ENCODE measurements around the gene RBFOX2. TPM values are rescaled to one million over a fixed set of nuclear protein-coding genes. Genes with fewer than 3 reads are reported as not detected.

Gene RBFOX2
- total and polyA plus RNA-seq, 2 donors (not counting 1 experiment from before 2014, with no cell fraction given), result not detected

GRCh38 chr22:35839841-35840301 is 188.8 kb downstream of the RBFOX2 start:
- Histone ChIP-seq H3K79me2 (ENCODE audit: control insufficient read depth, insufficient read depth, low read length) (no peaks in the 10 kb centered on the region), H3K4me3 (ENCODE audit: control extremely low read depth in 1 of 5, extremely low read depth in 1 of 5, insufficient read depth in 1 of 5, low read depth in 2 of 5, low read length in 4 of 5) (no peak overlapping the region)
- intact Hi-C loops (cut with micrococcal nuclease), result no loop called here

More at GRCh38 chr22:35839841-35840301, 188.8 kb downstream of the RBFOX2 start:
- no peak for ATAC-seq (ENCODE audit: low read depth)
- Histone ChIP-seq H4K20me1 (ENCODE audit: control insufficient read depth, insufficient read depth, low read length, poor library complexity, severe bottlenecking) (no peaks in the 10 kb centered on the region), H3K27ac (ENCODE audit: low read length in 2 of 2) (no peak overlapping the region), H2AFZ (ENCODE audit: insufficient read depth, low read depth, low read length, poor library complexity, severe bottlenecking) (no peak overlapping the region), H3K36me3 (replicated peaks in 1 of 2; ENCODE audit: control extremely low read depth in 1 of 2, control insufficient read depth in 1 of 2, extremely low read depth in 1 of 2, insufficient read depth in 2 of 2, low read length in 1 of 2) (no peaks in the 10 kb centered on the region), H3K4me2 (replicated peaks; ENCODE audit: low read depth, low read length, poor library complexity, severe bottlenecking) (no peak overlapping the region), H3K9ac (ENCODE audit: low read length) (no peak overlapping the region), H3K27me3 (replicated peaks in 1 of 4; ENCODE audit: control extremely low read depth in 1 of 4, control insufficient read depth in 3 of 4, insufficient read depth in 4 of 4, low read length in 3 of 4) (peaks cover 0 to 17% (median 13%) of the 10 kb centered on the region in 4 experiments), H3K9me3 (ENCODE audit: control extremely low read depth in 1 of 3, control insufficient read depth in 2 of 3, insufficient read depth in 1 of 3, low read length in 2 of 3) (no peaks in the 10 kb centered on the region), H3K4me1 (ENCODE audit: control insufficient read depth in 2 of 2, insufficient read depth in 2 of 2, low read length in 2 of 2) (peaks cover 0 to 6% of the 10 kb centered on the region in 2 donors)
- Mint-ChIP-seq H3K9me3 (ENCODE audit: insufficient read depth) (no peaks in the 10 kb centered on the region), H3K27me3 (peaks cover 33% of the 10 kb centered on the region), H3K27ac (no peak overlapping the region), H3K4me3 (no peak overlapping the region), H3K4me1 (peaks cover 4% of the 10 kb centered on the region)
- ChIA-PET CTCF (interaction anchor here (1.0 kb wide), 1 partner anchor 205 kb away, joined by 3 read pairs; no protein-coding TSS in a partner anchor), POLR2A (no interaction called here)
- TF ChIP-seq CTCF (IDR thresholded peaks at IDR 0.05), result no peak
- TF ChIP-seq EZH2 (IDR thresholded peaks at IDR 0.05; ENCODE audit: borderline replicate concordance, insufficient read depth, low read depth, low read length, poor library complexity, severe bottlenecking), result no peak
- DNase-seq, result no peak
- no CpG with 5 or more reads among the region's 5 CpGs for WGBS (ENCODE audit: insufficient coverage)

Measured in B cell (primary cell).